K562 (cell line): ENCODE data around the gene WTAP.

Experiments used
- CBX5 ChIP-seq: IDR thresholded peaks from 2 replicates; pipeline ENCODE4 v1.6.1; 2014; ENCODE audit warnings: low read depth, borderline replicate concordance
- POLR2A ChIP-seq: fragments of 450-650 bp; conservative IDR thresholded peaks from 2 replicates; pipeline ENCODE4 v1.6.1; 2016
- TEAD2 ChIP-seq: fragments of 450-650 bp; IDR thresholded peaks from 2 replicates; pipeline ENCODE4 v1.6.1; 2016; ENCODE audit warnings: missing genetic modification characterization, control low read depth, missing compliant biosample characterization
- TF ChIP-seq, protein P1 (sequence below): sonication (generic); formaldehyde crosslinking; IDR thresholded peaks from 2 replicates; pipeline ENCODE4 v1.9.0; 2022; ENCODE audit warnings: mild to moderate bottlenecking, missing genetic modification reagents
- TF ChIP-seq, protein P2 (sequence below): conservative IDR thresholded peaks from 2 replicates; pipeline ENCODE4 v1.6.1; 2011; ENCODE audit warnings: low read depth, mild to moderate bottlenecking, low read length; ENCODE audit not compliant: control insufficient read depth

DNA sequence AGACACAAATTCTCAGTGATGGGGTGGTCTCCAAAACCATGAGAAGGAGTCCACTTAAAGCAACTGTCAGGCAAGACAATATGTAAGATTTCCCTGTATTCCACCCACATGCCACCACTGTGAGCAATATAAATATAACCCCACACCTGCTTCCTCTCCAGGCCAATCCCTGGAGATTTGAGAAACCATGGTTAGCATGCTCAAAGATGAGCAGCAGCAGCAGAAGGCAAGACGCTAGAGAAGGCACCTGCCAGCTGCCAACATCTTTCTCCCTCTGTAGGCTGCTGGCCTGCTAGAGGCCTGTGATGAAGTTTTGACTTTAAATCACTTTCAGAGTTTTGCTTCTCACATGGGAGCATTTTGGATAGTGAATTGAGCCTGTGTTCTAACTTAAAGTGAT is 26.3 kb upstream of the WTAP start:
- TF ChIP-seq POLR2A (no peak), TEAD2 (tag) (no peak), CBX5 (no peak)
- TF ChIP-seq, protein P1, sequence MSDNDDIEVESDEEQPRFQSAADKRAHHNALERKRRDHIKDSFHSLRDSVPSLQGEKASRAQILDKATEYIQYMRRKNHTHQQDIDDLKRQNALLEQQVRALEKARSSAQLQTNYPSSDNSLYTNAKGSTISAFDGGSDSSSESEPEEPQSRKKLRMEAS (CRISPR knock-in tag): no peak
- TF ChIP-seq, protein P2, sequence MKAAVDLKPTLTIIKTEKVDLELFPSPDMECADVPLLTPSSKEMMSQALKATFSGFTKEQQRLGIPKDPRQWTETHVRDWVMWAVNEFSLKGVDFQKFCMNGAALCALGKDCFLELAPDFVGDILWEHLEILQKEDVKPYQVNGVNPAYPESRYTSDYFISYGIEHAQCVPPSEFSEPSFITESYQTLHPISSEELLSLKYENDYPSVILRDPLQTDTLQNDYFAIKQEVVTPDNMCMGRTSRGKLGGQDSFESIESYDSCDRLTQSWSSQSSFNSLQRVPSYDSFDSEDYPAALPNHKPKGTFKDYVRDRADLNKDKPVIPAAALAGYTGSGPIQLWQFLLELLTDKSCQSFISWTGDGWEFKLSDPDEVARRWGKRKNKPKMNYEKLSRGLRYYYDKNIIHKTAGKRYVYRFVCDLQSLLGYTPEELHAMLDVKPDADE: no peak
